ENCODE measurements around the gene SLC51A.
A peak's percentile ranks its signal among the peaks of the same experiment; 100 is the strongest.

- TF ChIP-seq JUN (IDR thresholded peaks at IDR 0.05; ENCODE audit: low read depth, low read length) = no peak
- peak in 2 of 3 experiments; percentile 11 to 26; a peak in 3 of 4 replicates for TF ChIP-seq CTCF (IDR thresholded peaks at IDR 0.05; ENCODE audit: control extremely low read depth in 1 of 3, insufficient read depth in 1 of 3, low read depth in 1 of 3, low read length in 3 of 3)
- no peak for TF ChIP-seq ATF3 (IDR thresholded peaks at IDR 0.05; ENCODE audit: insufficient read depth, low read depth, low read length)
- no peak for TF ChIP-seq POLR2AphosphoS5 (IDR thresholded peaks at IDR 0.05; ENCODE audit: low read depth, low read length)
- TF ChIP-seq ZNF274 (IDR thresholded peaks at IDR 0.05; ENCODE audit: borderline replicate concordance, extremely low read depth, low read length) = no peak
These were observed 11.5 kb downstream of the SLC51A start for GRCh38 chr3:196227629-196228493.
